NOMO-1 (cell line): ENCODE measurements around the gene DPP3.

Experiments
- DNase-seq, 2 experiments: peaks; one replicate each; lab custom pipeline; 2025; ENCODE audit not compliant: unreplicated experiment in 2 of 2; lab: John Stamatoyannopoulos, UW

The DPP3 gene

GRCh38 chr11:66478729-66479393 is 1.4 kb upstream of the DPP3 start:
- peak in 1 of 2 experiments; percentile 38 for DNase-seq

- peak; percentile 19 to 46 for DNase-seq
Observed at GRCh38 chr11:66479394-66480116, 679 bp upstream of the DPP3 start.

- DNase-seq, result no peak
Observed at GRCh38 chr11:66484806-66485380, 4.7 kb downstream of the DPP3 start.

- no peak for DNase-seq
Observed at GRCh38 chr11:66488957-66489356, 8.7 kb downstream of the DPP3 start.

- DNase-seq, result no peak
Observed at GRCh38 chr11:66489636-66490035, 9.4 kb downstream of the DPP3 start.

DNA sequence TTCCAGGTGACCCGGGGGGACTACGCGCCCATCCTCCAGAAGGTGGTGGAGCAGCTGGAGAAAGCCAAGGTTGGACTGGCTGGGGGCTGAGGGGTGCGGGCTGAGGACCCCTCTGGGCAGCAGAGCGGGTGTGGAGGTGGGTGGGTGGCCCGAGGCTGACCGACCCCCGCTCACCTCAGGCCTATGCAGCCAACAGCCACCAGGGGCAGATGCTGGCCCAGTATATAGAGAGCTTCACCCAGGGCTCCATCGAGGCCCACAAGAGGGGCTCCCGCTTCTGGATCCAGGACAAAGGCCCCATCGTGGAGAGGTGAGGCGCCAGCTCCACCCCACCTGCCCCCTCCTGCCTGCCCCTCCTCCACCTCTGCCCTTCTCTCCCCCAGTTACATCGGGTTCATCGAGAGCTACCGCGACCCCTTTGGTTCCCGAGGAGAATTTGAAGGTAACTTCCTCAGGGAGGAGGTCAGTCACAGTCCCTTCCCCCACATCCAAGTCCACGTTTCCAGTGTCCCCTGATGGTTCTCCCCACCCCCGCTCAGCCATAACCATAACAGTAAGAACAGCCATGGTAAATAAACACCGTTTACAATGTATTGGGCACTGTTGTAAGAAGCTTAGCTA is 11.2 kb downstream of the DPP3 start:
- DNase-seq, result no peak

DNA sequence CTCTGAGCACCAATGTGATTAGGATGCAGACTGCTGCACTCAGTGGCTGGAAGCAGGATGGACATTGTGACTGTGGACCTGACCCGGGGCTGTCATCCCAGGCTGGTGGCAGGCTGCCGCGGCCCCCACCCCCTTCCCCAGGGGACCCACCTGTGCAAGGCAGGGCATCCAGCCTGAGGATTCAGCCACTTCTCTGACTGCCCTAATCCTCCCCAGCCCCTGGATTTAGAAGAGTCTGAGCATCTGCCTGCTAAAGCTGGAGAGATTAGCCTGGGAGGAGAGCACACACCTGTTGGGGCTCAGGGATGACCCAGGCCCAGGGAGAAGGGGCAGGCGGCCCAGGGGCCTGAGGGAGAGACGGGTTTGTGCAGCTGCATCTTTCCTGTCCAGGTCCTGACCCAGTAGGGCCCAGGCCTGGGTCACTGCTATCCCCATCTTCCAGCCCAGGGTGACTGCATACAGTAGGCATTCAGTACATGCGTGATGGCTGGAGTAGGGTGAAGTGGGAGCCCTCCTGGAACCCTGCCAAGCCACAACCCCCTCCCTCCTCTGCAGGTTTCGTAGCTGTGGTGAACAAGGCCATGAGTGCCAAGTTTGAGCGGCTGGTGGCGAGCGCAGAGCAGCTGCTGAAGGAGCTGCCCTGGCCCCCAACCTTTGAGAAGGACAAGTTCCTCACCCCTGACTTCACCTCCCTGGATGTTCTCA is 12.1 kb downstream of the DPP3 start:
- no peak for DNase-seq

DNA sequence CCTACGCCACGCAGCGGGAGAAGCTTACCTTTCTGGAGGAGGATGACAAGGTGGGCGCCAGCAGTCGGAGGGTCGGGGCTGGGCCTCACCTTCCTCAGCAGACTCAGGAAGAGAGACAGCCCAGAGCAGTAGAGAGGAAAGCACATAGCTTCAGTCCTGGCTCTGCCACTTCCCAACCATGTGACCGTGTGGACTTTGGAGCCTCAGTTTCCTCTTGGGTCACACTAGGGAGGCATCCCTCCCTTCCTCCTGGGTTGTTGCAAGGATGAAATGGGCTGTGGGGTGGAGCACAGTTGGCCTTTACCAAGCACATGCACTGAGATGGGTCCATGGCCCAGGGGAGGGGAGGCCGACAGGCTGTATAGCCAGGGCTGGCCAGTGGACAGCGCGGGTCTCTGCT is 12.9 kb downstream of the DPP3 start:
- DNase-seq, result no peak

GRCh38 chr11:66494458-66494857 is 14.2 kb downstream of the DPP3 start:
- DNase-seq, result no peak

DNA sequence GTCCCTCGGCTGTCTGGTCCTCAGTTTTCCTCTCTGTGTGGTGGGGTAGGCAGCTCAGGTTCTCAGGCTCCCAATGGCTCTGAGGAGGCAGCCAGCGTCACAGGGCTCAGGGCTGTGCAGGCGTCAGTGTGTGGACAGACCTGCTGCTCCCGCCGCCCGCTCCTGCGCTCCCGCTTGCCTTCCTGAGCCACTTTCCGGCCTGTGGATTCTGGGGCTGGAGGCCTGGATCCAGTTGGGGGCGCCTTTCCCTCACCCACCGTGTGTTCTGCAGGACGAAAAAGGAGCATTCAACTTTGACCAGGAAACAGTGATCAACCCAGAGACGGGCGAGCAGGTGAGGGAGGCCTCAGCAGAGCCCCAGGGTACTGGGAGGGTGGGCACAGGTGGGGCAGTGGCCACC is 14.7 kb downstream of the DPP3 start:
- no peak for DNase-seq

DNA sequence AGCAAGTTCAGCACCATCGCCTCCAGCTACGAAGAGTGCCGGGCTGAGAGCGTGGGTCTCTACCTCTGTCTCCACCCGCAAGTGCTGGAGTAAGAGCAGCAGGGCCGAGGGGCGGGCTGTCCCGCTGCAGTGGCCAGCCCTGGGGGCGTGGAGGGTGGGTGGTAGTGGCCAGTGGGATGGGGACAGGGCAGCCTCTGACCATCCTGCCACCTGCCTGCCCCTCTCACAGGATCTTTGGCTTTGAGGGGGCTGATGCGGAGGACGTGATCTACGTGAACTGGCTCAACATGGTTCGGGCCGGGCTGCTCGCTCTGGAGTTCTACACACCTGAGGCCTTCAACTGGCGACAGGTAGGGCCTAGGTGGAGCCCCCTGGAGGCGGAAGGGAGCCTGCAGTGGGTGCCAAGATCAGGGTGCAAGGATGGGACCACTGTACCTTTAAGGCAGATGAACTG is 15.2 kb downstream of the DPP3 start:
- no peak for DNase-seq

DNA sequence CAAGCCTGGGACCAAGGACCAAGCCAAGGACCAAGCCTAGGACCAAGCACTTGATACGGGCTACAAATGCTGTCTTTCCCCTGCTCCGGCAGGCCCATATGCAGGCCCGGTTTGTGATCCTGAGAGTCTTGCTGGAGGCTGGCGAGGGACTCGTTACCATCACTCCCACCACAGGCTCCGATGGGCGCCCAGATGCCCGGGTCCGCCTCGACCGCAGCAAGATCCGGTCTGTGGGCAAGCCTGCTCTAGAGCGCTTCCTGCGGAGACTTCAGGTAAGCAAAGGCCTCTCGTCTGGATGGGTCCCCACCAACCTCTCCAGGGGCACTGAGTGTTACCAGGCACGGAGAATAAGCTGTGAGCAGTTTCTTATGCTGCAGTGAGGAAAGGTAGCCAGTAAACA is 17.0 kb downstream of the DPP3 start:
- DNase-seq, result no peak

DNA sequence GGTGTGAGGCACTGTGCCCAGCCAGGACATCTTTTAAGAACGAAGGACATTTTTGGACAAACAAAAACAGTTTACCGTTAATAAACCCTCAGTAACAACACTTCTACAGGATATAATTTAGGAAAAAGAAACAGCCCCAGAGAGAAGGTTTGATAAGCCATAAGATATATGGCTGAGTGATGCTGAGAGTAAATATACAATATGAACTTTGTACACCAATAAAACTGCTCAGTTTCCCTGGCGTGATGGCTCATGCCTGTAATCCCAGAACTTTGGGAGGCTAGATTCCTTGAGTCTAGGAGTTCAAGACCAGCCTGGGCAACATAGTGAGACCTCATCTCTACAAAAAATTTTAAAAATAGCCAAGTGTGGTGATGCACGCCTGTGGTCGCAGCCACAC is 18.3 kb downstream of the DPP3 start:
- DNase-seq, result no peak

DNA sequence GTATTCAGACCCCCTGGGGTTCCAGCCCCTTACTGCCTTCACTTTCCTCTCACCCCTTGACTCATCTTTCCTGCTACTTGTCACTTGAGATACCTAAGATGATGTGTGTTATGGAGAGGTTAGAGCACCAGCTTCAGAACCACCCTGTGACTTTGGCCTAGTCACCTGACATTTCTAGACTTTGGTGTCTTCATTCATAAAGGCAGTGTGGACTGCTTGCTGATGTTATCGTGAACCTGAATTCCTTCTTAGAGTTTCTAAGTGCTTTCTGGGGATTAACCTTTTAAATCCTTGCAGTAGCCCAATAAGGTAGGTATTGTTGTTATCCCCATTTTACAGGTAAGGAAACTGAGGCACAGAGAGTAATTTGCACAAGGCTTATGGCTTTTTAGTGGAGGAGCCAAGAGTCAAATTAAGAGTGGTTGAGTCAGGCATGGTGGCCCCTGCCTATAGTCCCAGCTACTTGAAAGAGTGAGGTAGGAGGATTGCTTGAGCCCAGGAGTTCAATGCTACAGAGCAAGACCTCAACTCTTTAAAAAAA is 25.1 kb downstream of the DPP3 start:
- DNase-seq, result no peak

GRCh38 chr11:66509131-66509561 is 28.9 kb downstream of the DPP3 start:
- DNase-seq, result no peak

DNA sequence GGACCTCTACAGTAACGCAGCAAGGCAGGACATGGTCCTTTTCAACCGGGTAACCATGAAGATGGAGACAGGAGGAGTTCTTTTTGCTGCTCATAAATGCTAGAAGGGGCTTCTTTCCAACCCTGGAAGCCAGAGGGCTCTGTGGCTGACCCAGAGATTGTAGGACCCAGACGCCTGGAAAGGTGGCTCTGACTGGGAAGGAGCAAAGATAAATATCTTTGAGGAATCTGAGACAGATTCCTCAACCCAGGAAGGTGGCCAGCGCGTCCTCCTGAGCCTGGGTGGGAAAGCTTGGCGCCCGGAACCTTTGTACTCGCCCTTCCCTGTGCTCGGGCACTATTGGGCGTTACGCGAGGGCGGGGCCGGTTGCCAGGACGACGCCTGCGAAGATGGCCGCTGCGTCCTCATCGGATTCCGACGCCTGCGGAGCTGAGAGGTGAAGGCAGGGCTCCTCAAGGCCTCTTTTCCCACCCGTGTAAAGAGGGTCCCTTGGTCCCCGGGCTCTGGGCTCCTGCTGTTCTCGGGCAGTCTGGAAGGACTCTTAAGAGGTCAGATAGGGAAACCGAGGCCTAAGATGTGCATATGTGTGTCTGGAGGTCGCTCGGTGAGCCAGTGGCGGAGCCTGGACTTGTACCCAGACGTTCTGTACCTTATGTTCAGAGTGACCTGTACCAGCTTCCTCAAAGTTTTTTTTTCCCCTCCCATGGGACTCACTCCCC is 30.2 kb downstream of the DPP3 start, which contains the start of gene BBS1:
Gene BBS1 (plus strand): TSS at position 365 of the 719 bp plus-strand sequence. CDS start 25 bp downstream, at position 390.
- DNase-seq, result peak; percentile 42 to 59

- no peak for DNase-seq
Observed at GRCh38 chr11:66510990-66511339, 30.7 kb downstream of the DPP3 start.

DNA sequence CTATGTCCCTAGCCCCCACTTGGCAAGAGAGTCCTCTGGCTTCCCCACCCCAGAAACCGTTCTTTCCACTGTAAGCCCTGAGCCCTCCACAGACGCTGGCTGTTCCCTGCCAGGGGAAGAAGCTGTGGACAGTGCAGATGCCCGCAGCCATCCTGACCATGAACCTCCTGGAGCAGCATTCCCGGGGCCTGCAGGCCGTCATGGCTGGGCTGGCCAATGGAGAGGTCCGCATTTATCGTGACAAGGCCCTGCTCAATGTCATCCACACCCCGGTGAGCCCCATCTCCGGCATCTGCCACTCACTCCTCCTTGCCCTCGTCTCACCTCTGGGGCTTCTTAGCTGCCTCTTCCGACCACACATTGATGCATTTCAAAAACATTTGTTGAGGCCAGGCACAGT is 43.4 kb downstream of the DPP3 start:
- no peak for DNase-seq

GRCh38 chr11:66524304-66525040 is 44.2 kb downstream of the DPP3 start:
- DNase-seq, result no peak
